ENCODE measurements around the gene NAT8L. TPM values are rescaled to one million over a fixed set of nuclear protein-coding genes. Genes with fewer than 3 reads are reported as not detected.
"Not testable (repeated sequence)": the region's sequence is repeated elsewhere in the genome, so short reads cannot be mapped to it uniquely, and the experiment has no call there.

The NAT8L gene, protein sequence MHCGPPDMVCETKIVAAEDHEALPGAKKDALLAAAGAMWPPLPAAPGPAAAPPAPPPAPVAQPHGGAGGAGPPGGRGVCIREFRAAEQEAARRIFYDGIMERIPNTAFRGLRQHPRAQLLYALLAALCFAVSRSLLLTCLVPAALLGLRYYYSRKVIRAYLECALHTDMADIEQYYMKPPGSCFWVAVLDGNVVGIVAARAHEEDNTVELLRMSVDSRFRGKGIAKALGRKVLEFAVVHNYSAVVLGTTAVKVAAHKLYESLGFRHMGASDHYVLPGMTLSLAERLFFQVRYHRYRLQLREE
- total RNA-seq, result under 1 TPM in 1 of 2 donors, not detected in 1; 0.22 TPM

DNA sequence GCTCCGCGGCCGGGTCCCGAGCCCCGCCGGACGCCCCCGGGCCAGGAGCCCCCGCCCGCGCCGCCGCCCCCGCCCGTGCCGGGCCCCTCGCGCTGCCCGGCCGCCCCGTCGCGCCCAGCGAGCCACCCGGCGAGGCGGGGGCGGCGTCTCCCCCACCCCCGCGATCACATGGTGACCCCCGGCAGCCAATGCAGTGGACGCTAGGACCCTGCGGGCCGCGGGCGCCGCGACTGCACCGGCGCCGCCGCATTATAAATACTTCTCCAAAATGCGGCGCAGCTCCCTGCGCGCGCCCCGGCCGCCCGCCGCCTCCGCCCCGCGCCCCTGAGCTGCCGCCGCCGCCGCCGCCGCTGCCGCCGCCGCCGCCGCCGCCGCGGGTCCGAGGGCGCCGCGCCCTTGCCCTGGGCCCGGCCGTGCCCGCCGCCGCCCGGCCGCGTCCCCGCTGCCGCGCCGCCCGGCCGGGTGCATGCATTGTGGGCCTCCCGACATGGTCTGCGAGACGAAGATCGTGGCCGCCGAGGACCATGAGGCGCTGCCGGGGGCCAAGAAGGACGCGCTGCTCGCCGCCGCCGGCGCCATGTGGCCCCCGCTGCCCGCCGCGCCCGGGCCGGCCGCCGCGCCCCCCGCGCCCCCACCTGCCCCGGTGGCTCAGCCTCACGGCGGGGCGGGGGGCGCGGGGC lies at the start of gene NAT8L:
NAT8L (plus strand) TSS at position 282 of the 680 bp plus-strand sequence; CDS start at position 467, 185 bp downstream.
- no peak within 1 kb of the TSS for H3K4me3 Mint-ChIP-seq
- H3K36me3 Mint-ChIP-seq (ENCODE audit: low read depth), result peaks cover 5% of the 10 kb centered on the region
- H3K27me3 Mint-ChIP-seq, result peaks cover 20% of the 10 kb centered on the region
- H3K27ac Mint-ChIP-seq, result no peak within 1 kb of the TSS
- no peaks in the 10 kb centered on the region for H3K4me1 Mint-ChIP-seq
- no peaks in the 10 kb centered on the region for H3K9me3 Mint-ChIP-seq
- ATAC-seq (replicated peaks), result peak; percentile 11

DNA sequence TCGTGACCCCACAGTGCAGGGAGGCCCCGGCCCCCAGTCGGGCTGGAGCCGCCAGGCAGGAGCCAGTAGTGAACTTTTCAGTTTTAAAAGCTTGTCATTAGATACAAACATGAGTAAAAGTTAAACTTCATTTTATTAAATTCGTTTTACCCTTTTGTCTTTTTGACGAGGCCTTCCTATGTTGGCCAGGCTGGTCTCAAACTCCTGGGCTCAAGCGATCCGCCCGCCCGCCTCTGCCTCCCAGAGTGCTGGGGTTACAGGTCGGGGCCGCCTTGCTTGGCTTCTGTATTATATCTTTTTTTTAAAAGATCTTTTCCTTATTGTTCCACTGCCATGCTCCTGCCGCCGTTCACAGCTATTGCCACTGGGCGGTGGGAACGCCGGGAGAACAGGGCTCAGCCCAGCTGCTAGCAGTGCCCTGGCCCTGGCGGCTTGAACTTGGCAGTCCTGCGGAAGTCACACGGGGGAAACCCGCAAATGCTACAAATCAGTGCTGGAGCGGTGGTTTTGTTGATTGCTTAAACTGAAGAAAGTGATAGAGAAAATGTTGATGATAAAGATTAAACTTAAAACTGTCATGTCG lies 49.4 kb upstream of the NAT8L start:
- Mint-ChIP-seq H3K27me3 (no peaks in the 10 kb centered on the region), H3K36me3 (ENCODE audit: low read depth) (peaks cover 30% of the 10 kb centered on the region), H3K27ac (peak overlapping the region; percentile 86), H3K4me3 (peak overlapping the region; percentile 90), H3K9me3 (no peaks in the 10 kb centered on the region), H3K4me1 (peaks cover 24% of the 10 kb centered on the region)
- peak; percentile 44 for ATAC-seq (replicated peaks)

DNA sequence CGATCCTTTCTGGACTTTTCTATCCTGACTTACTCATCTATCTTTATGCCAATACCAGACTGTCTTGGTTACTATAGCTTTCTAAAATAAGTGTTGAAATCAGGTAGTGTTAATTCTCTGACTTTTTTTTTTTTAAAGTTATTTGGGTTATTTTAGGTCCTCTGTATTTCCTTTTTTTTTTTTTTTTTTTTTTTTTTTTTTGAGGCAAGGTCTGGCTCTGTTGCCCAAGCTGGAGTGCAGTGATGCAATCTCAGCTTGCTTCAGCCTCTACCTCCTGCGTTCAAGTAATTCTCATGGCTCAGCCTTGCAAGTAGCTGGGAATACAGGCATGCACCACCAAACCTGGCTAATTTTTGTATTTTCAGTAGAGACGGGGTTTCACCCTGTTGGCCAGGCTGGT lies 47.5 kb upstream of the NAT8L start:
- ATAC-seq (replicated peaks), result no peak
- Mint-ChIP-seq H3K4me3 (no peak overlapping the region), H3K9me3 (no peaks in the 10 kb centered on the region), H3K4me1 (peaks cover 16% of the 10 kb centered on the region), H3K27me3 (no peaks in the 10 kb centered on the region), H3K27ac (no peak overlapping the region), H3K36me3 (ENCODE audit: low read depth) (peaks cover 13% of the 10 kb centered on the region)

DNA sequence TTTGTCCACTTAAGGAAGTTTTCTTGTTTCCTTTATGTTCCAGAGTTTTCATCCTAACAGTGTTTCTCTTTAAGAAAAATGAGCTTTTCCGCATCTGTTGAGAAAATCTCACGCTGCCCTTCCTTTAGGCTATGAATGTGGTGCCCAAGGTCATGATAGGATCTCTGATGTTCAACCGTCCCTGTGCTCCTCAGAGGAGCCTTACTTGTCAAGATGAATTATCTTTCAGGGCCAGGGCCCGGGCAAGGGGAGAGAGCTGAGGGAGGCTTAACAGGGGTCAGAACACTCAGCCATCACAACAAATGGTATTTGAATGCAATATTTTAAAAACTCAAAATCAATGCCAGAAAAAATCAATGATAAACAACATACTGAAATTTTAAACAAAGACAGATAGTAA lies 44.1 kb upstream of the NAT8L start:
- Mint-ChIP-seq H3K4me1 (peaks cover 7% of the 10 kb centered on the region), H3K27me3 (peaks cover 8% of the 10 kb centered on the region), H3K36me3 (ENCODE audit: low read depth) (no peaks in the 10 kb centered on the region), H3K27ac (no peak overlapping the region), H3K4me3 (no peak overlapping the region), H3K9me3 (no peaks in the 10 kb centered on the region)
- no peak for ATAC-seq (replicated peaks)

DNA sequence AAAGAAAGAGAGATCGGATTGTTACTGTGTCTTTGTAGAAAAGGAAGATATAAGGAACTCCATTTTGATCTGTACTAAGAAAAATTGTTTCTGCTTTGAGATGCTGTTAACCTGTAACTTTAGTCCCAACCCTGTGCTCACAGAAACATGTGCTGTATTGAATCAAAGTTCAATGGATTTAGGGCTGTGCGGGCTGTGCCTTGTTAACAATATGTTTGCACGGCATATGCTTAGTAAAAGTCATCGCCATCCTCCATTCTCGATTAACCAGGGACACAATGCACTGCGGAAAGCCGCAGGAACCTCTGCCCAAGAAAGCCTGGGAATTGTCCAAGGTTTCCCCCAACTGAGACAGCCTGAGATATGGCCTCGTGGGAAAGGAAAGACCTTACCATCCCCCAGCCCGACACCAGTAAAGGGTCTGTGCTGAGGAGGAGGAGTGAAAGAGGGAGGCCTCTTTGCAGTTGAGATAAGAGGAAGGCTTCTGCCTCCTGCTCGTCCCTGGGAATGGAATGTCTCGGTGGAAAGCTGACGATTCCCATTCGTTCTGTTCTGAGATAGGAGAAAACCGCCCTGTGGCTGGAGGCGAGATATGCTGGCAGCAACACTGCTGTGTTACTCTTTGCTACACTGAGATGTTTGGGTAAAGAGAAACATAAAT lies 37.6 kb upstream of the NAT8L start:
- H3K9me3 Mint-ChIP-seq; H3K27ac Mint-ChIP-seq; H3K4me3 Mint-ChIP-seq; ATAC-seq (replicated peaks); H3K36me3 Mint-ChIP-seq (ENCODE audit: low read depth); H3K4me1 Mint-ChIP-seq: not testable (repeated sequence)
- peaks cover 48% of the 10 kb centered on the region for H3K27me3 Mint-ChIP-seq

DNA sequence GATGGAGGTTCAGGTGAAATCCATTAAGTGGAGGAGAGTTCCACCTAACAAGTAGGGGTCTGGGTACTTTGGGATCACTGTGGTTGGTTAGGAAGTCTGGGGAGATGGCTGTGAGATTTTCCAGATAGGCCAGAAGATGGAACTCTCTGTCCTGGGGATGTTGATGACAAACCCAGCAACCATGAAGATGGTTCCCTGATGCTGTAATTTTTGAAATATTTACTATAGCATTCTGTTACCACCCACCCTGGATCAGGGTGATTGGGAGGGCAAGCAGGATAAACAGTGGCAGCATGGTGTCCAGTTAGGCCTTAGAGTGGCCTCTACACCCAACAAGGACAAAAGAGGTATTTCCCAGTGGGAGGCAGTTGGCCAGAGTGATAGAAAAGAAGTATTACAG lies 34.4 kb upstream of the NAT8L start:
- ATAC-seq (replicated peaks), result no peak
- no peaks in the 10 kb centered on the region for H3K4me1 Mint-ChIP-seq
- no peaks in the 10 kb centered on the region for H3K9me3 Mint-ChIP-seq
- no peak overlapping the region for H3K4me3 Mint-ChIP-seq
- H3K27me3 Mint-ChIP-seq, result peaks cover 47% of the 10 kb centered on the region
- no peak overlapping the region for H3K27ac Mint-ChIP-seq
- H3K36me3 Mint-ChIP-seq (ENCODE audit: low read depth), result no peaks in the 10 kb centered on the region

DNA sequence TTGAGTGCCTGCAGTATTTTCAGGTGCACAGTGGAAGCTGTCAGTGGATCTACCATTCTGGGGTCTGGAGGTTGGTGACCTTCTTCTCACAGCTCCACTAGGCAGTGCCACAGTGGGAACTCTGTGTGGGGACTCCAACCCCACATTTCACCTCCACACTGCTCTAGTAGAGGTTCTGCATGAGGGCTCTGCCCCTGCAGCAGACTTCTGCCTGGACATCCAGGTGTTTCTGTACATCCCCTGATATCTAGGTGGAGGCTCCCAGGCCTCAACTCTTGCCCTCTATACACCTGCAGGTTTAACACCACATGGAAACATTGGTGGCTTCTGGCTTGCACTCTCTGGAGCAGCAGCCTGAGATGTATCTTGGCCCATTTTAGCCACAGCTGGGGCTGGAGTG lies 33.3 kb upstream of the NAT8L start:
- no peaks in the 10 kb centered on the region for H3K9me3 Mint-ChIP-seq
- H3K27ac Mint-ChIP-seq, result no peak overlapping the region
- H3K4me3 Mint-ChIP-seq, result no peak overlapping the region
- ATAC-seq (replicated peaks), result no peak
- H3K36me3 Mint-ChIP-seq (ENCODE audit: low read depth), result no peaks in the 10 kb centered on the region
- H3K4me1 Mint-ChIP-seq, result no peaks in the 10 kb centered on the region
- H3K27me3 Mint-ChIP-seq, result peaks cover 45% of the 10 kb centered on the region

DNA sequence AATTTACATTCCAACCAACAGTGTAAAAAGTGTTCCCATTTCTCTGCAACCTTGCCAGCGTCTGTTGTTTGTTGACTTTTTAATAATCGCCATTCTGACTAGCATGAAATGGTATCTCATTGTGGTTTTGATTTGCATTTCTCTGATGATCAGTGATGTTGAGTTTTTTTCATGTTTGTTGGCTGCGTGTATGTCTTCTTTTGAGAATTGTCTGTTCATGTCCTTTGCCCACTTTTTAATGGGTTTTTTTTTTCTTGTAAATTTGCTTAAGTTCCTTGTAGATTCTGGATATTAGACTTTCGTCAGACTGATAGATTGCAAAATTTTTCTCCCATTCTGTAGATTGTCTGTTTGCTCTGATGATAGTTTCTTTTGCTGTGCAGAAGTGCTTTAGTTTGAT lies 32.0 kb upstream of the NAT8L start:
- H3K9me3 Mint-ChIP-seq; ATAC-seq (replicated peaks); H3K4me3 Mint-ChIP-seq; H3K36me3 Mint-ChIP-seq (ENCODE audit: low read depth); H3K4me1 Mint-ChIP-seq; H3K27ac Mint-ChIP-seq: not testable (repeated sequence)
- peaks cover 37% of the 10 kb centered on the region for H3K27me3 Mint-ChIP-seq

DNA sequence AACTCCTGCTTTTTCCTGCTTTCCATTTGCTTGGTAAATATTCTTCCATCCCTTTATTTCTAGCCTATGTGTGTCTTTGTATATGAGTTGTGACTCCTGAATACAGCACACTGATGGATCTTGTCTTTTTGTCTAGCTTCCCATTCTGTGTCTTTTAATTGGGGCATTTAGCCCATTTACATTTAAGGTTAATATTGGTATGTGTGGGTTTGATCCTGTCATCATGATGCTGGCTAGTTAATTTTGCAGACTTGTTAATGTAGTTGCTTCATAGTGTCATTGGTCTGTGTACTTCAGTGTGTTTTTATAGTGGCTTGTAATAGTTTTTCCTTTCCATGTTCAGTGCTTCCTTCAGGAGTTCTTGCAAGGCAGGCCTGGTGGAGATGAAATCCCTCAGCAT lies 28.0 kb upstream of the NAT8L start:
- ATAC-seq (replicated peaks); H3K27ac Mint-ChIP-seq; H3K4me3 Mint-ChIP-seq; H3K36me3 Mint-ChIP-seq (ENCODE audit: low read depth); H3K9me3 Mint-ChIP-seq; H3K4me1 Mint-ChIP-seq: not testable (repeated sequence)
- H3K27me3 Mint-ChIP-seq, result peaks cover 24% of the 10 kb centered on the region

DNA sequence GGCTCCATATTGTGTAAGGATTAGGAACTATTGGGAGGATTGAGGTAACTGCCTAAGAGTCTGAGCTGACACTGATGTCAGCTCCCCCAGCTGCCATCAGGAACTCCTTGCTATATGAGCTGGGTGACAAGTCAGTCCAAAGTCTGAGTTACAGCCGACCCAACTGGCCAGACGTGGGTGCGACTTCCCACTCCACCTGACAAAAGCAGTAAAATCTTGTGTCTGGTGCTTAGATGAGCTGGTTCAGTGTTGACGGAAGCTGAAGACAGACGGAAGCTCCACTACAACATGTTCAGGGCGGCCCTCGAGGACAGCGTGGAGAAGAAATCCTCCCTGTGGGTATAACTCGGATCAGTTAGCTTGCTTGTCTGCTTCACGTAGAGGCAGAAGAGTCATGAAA lies 22.8 kb upstream of the NAT8L start:
- Mint-ChIP-seq H3K27me3 (peaks cover 25% of the 10 kb centered on the region), H3K27ac (no peak overlapping the region), H3K4me3 (no peak overlapping the region), H3K36me3 (ENCODE audit: low read depth) (no peaks in the 10 kb centered on the region), H3K9me3 (no peaks in the 10 kb centered on the region), H3K4me1 (no peaks in the 10 kb centered on the region)
- no peak for ATAC-seq (replicated peaks)

DNA sequence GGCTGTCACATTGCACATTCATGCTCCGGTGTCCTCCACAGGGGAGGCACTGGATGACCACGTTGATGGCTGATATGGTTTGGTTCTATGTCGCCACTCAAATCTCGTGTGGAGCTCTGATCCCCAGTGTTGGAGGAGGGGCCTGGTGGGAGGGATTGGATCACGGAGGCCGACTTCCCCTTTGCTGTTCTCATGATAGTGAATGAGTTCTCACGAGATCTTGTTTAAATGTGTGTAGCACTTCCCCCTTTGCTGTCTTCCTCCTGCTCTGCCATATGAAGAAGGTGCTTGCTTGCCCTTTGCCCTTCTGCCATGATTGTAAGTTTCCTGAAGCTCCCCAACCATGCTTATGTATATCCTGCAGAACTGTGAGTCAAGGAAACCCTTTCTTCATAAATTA lies 22.3 kb upstream of the NAT8L start:
- no peak overlapping the region for H3K4me3 Mint-ChIP-seq
- H3K27ac Mint-ChIP-seq, result no peak overlapping the region
- ATAC-seq (replicated peaks), result no peak
- no peaks in the 10 kb centered on the region for H3K36me3 Mint-ChIP-seq (ENCODE audit: low read depth)
- H3K9me3 Mint-ChIP-seq, result no peaks in the 10 kb centered on the region
- no peaks in the 10 kb centered on the region for H3K4me1 Mint-ChIP-seq
- H3K27me3 Mint-ChIP-seq, result peaks cover 25% of the 10 kb centered on the region

DNA sequence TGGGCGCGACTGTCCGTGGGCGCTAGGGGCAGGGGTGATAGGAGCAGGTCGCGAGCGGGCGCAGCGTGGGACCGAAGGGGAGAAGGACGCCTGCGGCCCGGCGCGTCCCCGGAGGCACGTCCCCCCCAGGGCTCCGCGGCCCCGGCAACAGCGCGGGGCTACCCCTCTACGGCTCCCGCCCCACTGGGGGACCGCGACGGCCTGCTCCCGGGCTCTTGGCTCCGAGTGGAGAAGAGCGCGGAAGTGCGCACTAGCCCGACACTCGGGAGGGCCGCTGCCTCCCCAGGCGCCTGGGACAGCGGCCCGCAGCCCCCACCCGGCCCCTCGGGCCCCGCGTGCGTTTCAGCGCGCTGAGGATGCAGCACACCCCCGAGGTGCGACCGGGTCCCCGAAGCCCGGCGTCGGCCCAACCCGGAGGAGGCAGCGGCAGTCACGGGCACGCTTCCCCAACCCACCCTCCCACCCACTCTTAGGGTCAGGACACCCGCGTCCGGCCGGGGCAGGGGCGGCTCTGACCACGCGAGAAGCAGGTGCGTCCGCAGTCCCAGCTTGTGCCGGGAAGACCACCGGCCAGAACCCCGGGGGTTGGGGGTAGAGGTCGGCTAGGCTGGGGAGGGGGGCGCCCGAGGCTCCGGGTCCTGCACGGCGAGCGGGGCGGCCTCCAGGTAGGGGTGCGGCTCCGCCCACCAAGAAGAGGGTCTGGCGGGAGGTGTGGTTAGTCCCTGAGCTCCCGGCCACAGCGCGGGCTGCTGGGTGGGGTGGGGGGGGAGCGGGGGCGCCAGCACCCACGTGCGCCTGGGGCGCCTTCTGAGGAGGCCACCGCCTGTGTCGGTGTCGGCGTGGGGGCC lies 18.5 kb upstream of the NAT8L start:
- peak overlapping the region; percentile 64 for H3K4me3 Mint-ChIP-seq
- no peak overlapping the region for H3K27ac Mint-ChIP-seq
- H3K9me3 Mint-ChIP-seq, result no peaks in the 10 kb centered on the region
- no peaks in the 10 kb centered on the region for H3K4me1 Mint-ChIP-seq
- H3K36me3 Mint-ChIP-seq (ENCODE audit: low read depth), result no peaks in the 10 kb centered on the region
- no peak for ATAC-seq (replicated peaks)
- peaks cover 17% of the 10 kb centered on the region for H3K27me3 Mint-ChIP-seq

DNA sequence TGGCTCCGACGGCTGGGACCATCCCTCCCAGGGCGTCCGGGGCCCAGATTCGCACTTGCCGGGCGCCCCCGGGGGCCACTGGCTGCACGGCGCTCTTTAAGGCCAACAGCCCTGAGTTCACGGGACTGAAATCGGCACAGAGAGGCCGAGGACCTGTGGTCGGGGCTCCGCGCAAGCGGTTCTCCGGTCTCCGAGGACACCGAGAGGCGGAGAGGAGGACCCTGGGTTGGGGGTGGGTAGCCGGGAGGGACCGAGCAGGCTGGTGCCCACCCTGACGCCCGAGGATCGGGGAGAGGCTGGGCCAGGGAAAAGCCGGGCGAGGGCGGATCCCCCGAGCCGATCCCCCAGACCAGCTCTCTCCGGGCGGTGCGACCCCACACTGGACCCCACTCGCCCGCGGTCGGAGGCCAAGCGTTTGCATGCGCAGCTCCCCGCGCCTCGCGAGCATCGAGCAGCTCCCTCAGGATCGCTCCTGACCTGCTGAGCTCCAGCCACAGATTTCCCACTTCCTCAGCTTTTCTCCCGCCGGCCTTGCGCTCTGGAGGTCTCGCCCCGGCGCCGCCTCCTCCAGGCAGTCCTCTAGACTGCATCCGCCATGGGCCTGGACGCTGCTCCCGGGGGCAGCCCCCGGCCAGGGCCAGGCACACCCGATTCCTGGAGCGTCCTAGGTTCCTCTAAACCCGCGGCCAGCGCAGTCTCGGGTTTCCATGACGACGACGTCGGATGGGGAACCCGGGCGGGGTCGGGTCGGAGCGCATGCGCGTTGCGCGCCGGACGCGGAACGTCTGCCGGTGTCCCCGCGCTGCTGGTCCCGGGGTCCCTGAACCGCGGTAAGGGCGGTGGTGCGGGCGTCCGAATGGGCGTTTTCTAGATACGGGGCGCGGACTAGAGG lies 17.6 kb upstream of the NAT8L start:
- Mint-ChIP-seq H3K4me1 (no peaks in the 10 kb centered on the region), H3K27me3 (peaks cover 14% of the 10 kb centered on the region), H3K36me3 (ENCODE audit: low read depth) (no peaks in the 10 kb centered on the region), H3K4me3 (peak overlapping the region; percentile 73), H3K9me3 (no peaks in the 10 kb centered on the region), H3K27ac (no peak overlapping the region)
- ATAC-seq (replicated peaks), result peak; percentile 86

Data from activated T-helper 17 cell treated with anti-CD3 and anti-CD28 coated beads, Interleukin-2, amount 50 U/mL, for 72 hours (primary cell).